Activated T-helper 1 cell treated with anti-CD3 and anti-CD28 coated beads, Interleukin-12 subunit alpha, Interleukin-12 subunit beta, Interleukin-2, Interleukin-4 antibody, amounts not matched to agents 30 ng/mL and 10 ng/mL and 1 ng/mL, durations not matched to agents 14 hours and 24 hours and 36 hours (primary cell): ENCODE results near the gene PLBD2. TPM values are rescaled to one million over a fixed set of nuclear protein-coding genes. Genes with fewer than 3 reads are reported as not detected.

Experiments
- DNase-seq: peaks from one replicate; pipeline ENCODE4 v3.0.0; 2021; ENCODE audit warnings: low spot score
- H3K27ac Mint-ChIP-seq: one replicate; pipeline ENCODE4 v1.8.0; 2021; ENCODE audit warnings: mild to moderate bottlenecking, mixed read lengths
- H3K27me3 Mint-ChIP-seq: one replicate; pipeline ENCODE4 v1.8.0; 2022; ENCODE audit warnings: mild to moderate bottlenecking, moderate library complexity, mixed read lengths; ENCODE audit not compliant: insufficient read depth
- H3K36me3 Mint-ChIP-seq: one replicate; pipeline ENCODE4 v1.8.0; 2021; ENCODE audit warnings: low read depth, mixed read lengths
- H3K4me1 Mint-ChIP-seq: one replicate; pipeline ENCODE4 v1.8.0; 2021; ENCODE audit warnings: low read depth, mixed read lengths
- H3K4me3 Mint-ChIP-seq: one replicate; pipeline ENCODE4 v1.8.0; 2021; ENCODE audit warnings: mild to moderate bottlenecking, moderate library complexity, mixed read lengths
- H3K9me3 Mint-ChIP-seq: one replicate; pipeline ENCODE4 v1.8.0; 2021; ENCODE audit warnings: mixed read lengths
- intact Hi-C: fragments of 100-400 bp; cut with micrococcal nuclease; formaldehyde crosslinking; loops from one replicate; pipeline ENCODE4 v1.15.1; 2024
- total RNA-seq: library from RNA; stranded (reverse); gene quantifications from 2 replicates; pipeline ENCODE4 v1.2.3, GENCODE V29; 2022

Gene PLBD2
- total RNA-seq, 1 donor from 2014 or later, result 16.3 TPM

GRCh38 chr12:113366827-113367226 lies 8.4 kb downstream of the PLBD2 start:
- H3K4me3 Mint-ChIP-seq, result no peak overlapping the region
- DNase-seq, result no peak
- H3K36me3 Mint-ChIP-seq, result no peaks in the 10 kb centered on the region

GRCh38 chr12:113368331-113368730 lies 9.9 kb downstream of the PLBD2 start:
- Mint-ChIP-seq H3K27ac (no peak overlapping the region), H3K9me3 (no peaks in the 10 kb centered on the region), H3K4me3 (no peak overlapping the region), H3K27me3 (no peaks in the 10 kb centered on the region), H3K36me3 (no peaks in the 10 kb centered on the region), H3K4me1 (peaks cover 7% of the 10 kb centered on the region)
- intact Hi-C loops, result no loop called here
- DNase-seq, result no peak

More at GRCh38 chr12:113366827-113367226, 8.4 kb downstream of the PLBD2 start:
- Mint-ChIP-seq H3K27ac (no peak overlapping the region), H3K9me3 (no peaks in the 10 kb centered on the region), H3K4me1 (peaks cover 7% of the 10 kb centered on the region), H3K27me3 (no peaks in the 10 kb centered on the region)
- intact Hi-C loops, result no loop called here

GRCh38 chr12:113369391-113369985 lies 11.1 kb downstream of the PLBD2 start:
- no peak overlapping the region for H3K27ac Mint-ChIP-seq
- no peaks in the 10 kb centered on the region for H3K27me3 Mint-ChIP-seq
- peaks cover 7% of the 10 kb centered on the region for H3K4me1 Mint-ChIP-seq
- H3K9me3 Mint-ChIP-seq, result no peaks in the 10 kb centered on the region
- peaks cover 1% of the 10 kb centered on the region for H3K36me3 Mint-ChIP-seq
- no peak for DNase-seq
- H3K4me3 Mint-ChIP-seq, result no peak overlapping the region
- intact Hi-C loops, result no loop called here

- Mint-ChIP-seq H3K27me3 (no peaks in the 10 kb centered on the region), H3K36me3 (peaks cover 6% of the 10 kb centered on the region), H3K9me3 (no peaks in the 10 kb centered on the region), H3K4me1 (peaks cover 7% of the 10 kb centered on the region), H3K4me3 (no peak overlapping the region), H3K27ac (no peak overlapping the region)
- intact Hi-C loops, result no loop called here
- no peak for DNase-seq
These were observed 12.7 kb downstream of the PLBD2 start for GRCh38 chr12:113370923-113371682.

GRCh38 chr12:113371808-113372207 lies 13.4 kb downstream of the PLBD2 start:
- Mint-ChIP-seq H3K27me3 (no peaks in the 10 kb centered on the region), H3K36me3 (peaks cover 6% of the 10 kb centered on the region), H3K27ac (no peak overlapping the region), H3K4me3 (no peak overlapping the region), H3K4me1 (peaks cover 7% of the 10 kb centered on the region), H3K9me3 (no peaks in the 10 kb centered on the region)
- intact Hi-C loops, result no loop called here
- no peak for DNase-seq

GRCh38 chr12:113372371-113372770 lies 14.0 kb downstream of the PLBD2 start:
- no peak for DNase-seq
- Mint-ChIP-seq H3K36me3 (peaks cover 9% of the 10 kb centered on the region), H3K9me3 (no peaks in the 10 kb centered on the region), H3K27ac (no peak overlapping the region), H3K27me3 (no peaks in the 10 kb centered on the region), H3K4me3 (no peak overlapping the region), H3K4me1 (peaks cover 7% of the 10 kb centered on the region)
- intact Hi-C loops, result no loop called here

GRCh38 chr12:113373440-113373839 lies 15.1 kb downstream of the PLBD2 start:
- Mint-ChIP-seq H3K4me1 (peaks cover 7% of the 10 kb centered on the region), H3K27me3 (no peaks in the 10 kb centered on the region)
- intact Hi-C loops, result no loop called here

GRCh38 chr12:113373969-113374368 lies 15.6 kb downstream of the PLBD2 start:
- Mint-ChIP-seq H3K4me3 (no peak overlapping the region), H3K36me3 (peaks cover 9% of the 10 kb centered on the region), H3K4me1 (peaks cover 7% of the 10 kb centered on the region), H3K27ac (no peak overlapping the region), H3K27me3 (no peaks in the 10 kb centered on the region), H3K9me3 (no peaks in the 10 kb centered on the region)
- intact Hi-C loops, result no loop called here
- DNase-seq, result no peak

More at GRCh38 chr12:113373440-113373839, 15.1 kb downstream of the PLBD2 start:
- no peak for DNase-seq
- Mint-ChIP-seq H3K4me3 (no peak overlapping the region), H3K9me3 (no peaks in the 10 kb centered on the region), H3K36me3 (peaks cover 9% of the 10 kb centered on the region), H3K27ac (no peak overlapping the region)

GRCh38 chr12:113374823-113375428 lies 16.5 kb downstream of the PLBD2 start:
- Mint-ChIP-seq H3K27ac (no peak overlapping the region), H3K4me3 (no peak overlapping the region), H3K27me3 (no peaks in the 10 kb centered on the region), H3K36me3 (peaks cover 9% of the 10 kb centered on the region), H3K9me3 (no peaks in the 10 kb centered on the region), H3K4me1 (peaks cover 7% of the 10 kb centered on the region)
- DNase-seq, result no peak
- intact Hi-C loops, result no loop called here

- H3K27ac Mint-ChIP-seq, result no peak overlapping the region
- H3K4me1 Mint-ChIP-seq, result no peaks in the 10 kb centered on the region
- intact Hi-C loops, result no loop called here
- no peak for DNase-seq
- peaks cover 9% of the 10 kb centered on the region for H3K36me3 Mint-ChIP-seq
- H3K4me3 Mint-ChIP-seq, result no peak overlapping the region
- H3K9me3 Mint-ChIP-seq, result no peaks in the 10 kb centered on the region
- H3K27me3 Mint-ChIP-seq, result no peaks in the 10 kb centered on the region
These were observed 19.9 kb downstream of the PLBD2 start for GRCh38 chr12:113378291-113378690.

- Mint-ChIP-seq H3K27me3 (no peaks in the 10 kb centered on the region), H3K4me1 (no peaks in the 10 kb centered on the region), H3K27ac (no peak overlapping the region), H3K9me3 (no peaks in the 10 kb centered on the region), H3K4me3 (no peak overlapping the region), H3K36me3 (peaks cover 3% of the 10 kb centered on the region)
- no peak for DNase-seq
- intact Hi-C loops, result no loop called here
These were observed 22.8 kb downstream of the PLBD2 start for GRCh38 chr12:113381220-113381619.

GRCh38 chr12:113382206-113382605 lies 23.8 kb downstream of the PLBD2 start:
- no peak for DNase-seq
- Mint-ChIP-seq H3K4me3 (no peak overlapping the region), H3K4me1 (no peaks in the 10 kb centered on the region), H3K27me3 (no peaks in the 10 kb centered on the region), H3K9me3 (no peaks in the 10 kb centered on the region), H3K36me3 (peaks cover 1% of the 10 kb centered on the region), H3K27ac (no peak overlapping the region)
- intact Hi-C loops, result no loop called here

GRCh38 chr12:113384778-113385177 lies 26.4 kb downstream of the PLBD2 start:
- H3K4me1 Mint-ChIP-seq, result no peaks in the 10 kb centered on the region
- DNase-seq, result no peak
- no peaks in the 10 kb centered on the region for H3K9me3 Mint-ChIP-seq
- no peaks in the 10 kb centered on the region for H3K27me3 Mint-ChIP-seq
- intact Hi-C loops, result no loop called here
- H3K4me3 Mint-ChIP-seq, result no peak overlapping the region
- H3K36me3 Mint-ChIP-seq, result peaks cover 3% of the 10 kb centered on the region
- no peak overlapping the region for H3K27ac Mint-ChIP-seq
